GM18499 (cell line): ENCODE measurements around the gene CDCA8.

Experiments
- ATAC-seq: cut with Tn5 transposase; IDR thresholded peaks from one replicate; pipeline ENCODE4 v1.9.1; 2021; ENCODE audit warnings: moderate number of reproducible peaks; ENCODE audit not compliant: insufficient read depth, unreplicated experiment

The CDCA8 gene

GRCh38 chr1:37714226-37714625 lies 21.9 kb downstream of the CDCA8 start:
- ATAC-seq, result no peak

- no peak for ATAC-seq
Observed at GRCh38 chr1:37714689-37715088, 22.4 kb downstream of the CDCA8 start.

- no peak for ATAC-seq
Observed at GRCh38 chr1:37716321-37716720, 24.0 kb downstream of the CDCA8 start.

- ATAC-seq, result no peak
Observed at GRCh38 chr1:37717631-37718030, 25.3 kb downstream of the CDCA8 start.

GRCh38 chr1:37718181-37718900 lies 26.0 kb downstream of the CDCA8 start:
- no peak for ATAC-seq

GRCh38 chr1:37718901-37719571 lies 26.7 kb downstream of the CDCA8 start:
- no peak for ATAC-seq

GRCh38 chr1:37719572-37720195 lies 27.4 kb downstream of the CDCA8 start:
- no peak for ATAC-seq

GRCh38 chr1:37720231-37721130 lies 28.2 kb downstream of the CDCA8 start:
- no peak for ATAC-seq

- no peak for ATAC-seq
Observed at GRCh38 chr1:37721565-37721964, 29.2 kb downstream of the CDCA8 start.

GRCh38 chr1:37722181-37723071 lies 30.1 kb downstream of the CDCA8 start:
- no peak for ATAC-seq

- ATAC-seq, result no peak
Observed at GRCh38 chr1:37723072-37723389, 30.7 kb downstream of the CDCA8 start.

- no peak for ATAC-seq
Observed at GRCh38 chr1:37723390-37724078, 31.2 kb downstream of the CDCA8 start.

- no peak for ATAC-seq
Observed at GRCh38 chr1:37724575-37724974, 32.3 kb downstream of the CDCA8 start.

- ATAC-seq, result no peak
Observed at GRCh38 chr1:37725851-37726613, 33.7 kb downstream of the CDCA8 start.

- ATAC-seq, result no peak
Observed at GRCh38 chr1:37726751-37727585, 34.7 kb downstream of the CDCA8 start.

GRCh38 chr1:37728416-37728815 lies 36.1 kb downstream of the CDCA8 start:
- ATAC-seq, result no peak

GRCh38 chr1:37730376-37730775 lies 38.1 kb downstream of the CDCA8 start:
- ATAC-seq, result no peak
